SK-N-MC (cell line): Measurements from ENCODE around the gene OTP.
"Not testable (repeated sequence)": the region's sequence is repeated elsewhere in the genome, so short reads cannot be mapped to it uniquely, and the experiment has no call there.

ENCODE experiments used
- EZH2 ChIP-seq: fragments of 200-600 bp; sonication (generic); IDR thresholded peaks from one replicate; pipeline ENCODE4 v1.6.1; 2017; ENCODE audit warnings: antibody characterized with exemption
- FOXP2 ChIP-seq: optimal IDR thresholded peaks from 2 replicates; pipeline ENCODE3; 2011; ENCODE audit warnings: mild to moderate bottlenecking, moderate library complexity; ENCODE audit not compliant: insufficient read depth; ENCODE audit errors: extremely low read length, control extremely low read depth
- POLR2AphosphoS5 ChIP-seq: IDR thresholded peaks from 2 replicates; pipeline ENCODE4 v1.6.1; 2012; ENCODE audit warnings: mild to moderate bottlenecking, low read depth, low read length, borderline replicate concordance

- TF ChIP-seq POLR2AphosphoS5, EZH2, FOXP2: not testable (repeated sequence)
These were observed 29.6 kb downstream of the OTP start for GRCh38 chr5:77608927-77609326.
